Measurements from ENCODE around the gene ACOX2. TPM values are rescaled to one million over a fixed set of nuclear protein-coding genes. Genes with fewer than 3 reads are reported as not detected.

The ACOX2 gene
- total and polyA plus RNA-seq, 9 donors = 6.8 to 57.7 (median 23.7) TPM

DNA sequence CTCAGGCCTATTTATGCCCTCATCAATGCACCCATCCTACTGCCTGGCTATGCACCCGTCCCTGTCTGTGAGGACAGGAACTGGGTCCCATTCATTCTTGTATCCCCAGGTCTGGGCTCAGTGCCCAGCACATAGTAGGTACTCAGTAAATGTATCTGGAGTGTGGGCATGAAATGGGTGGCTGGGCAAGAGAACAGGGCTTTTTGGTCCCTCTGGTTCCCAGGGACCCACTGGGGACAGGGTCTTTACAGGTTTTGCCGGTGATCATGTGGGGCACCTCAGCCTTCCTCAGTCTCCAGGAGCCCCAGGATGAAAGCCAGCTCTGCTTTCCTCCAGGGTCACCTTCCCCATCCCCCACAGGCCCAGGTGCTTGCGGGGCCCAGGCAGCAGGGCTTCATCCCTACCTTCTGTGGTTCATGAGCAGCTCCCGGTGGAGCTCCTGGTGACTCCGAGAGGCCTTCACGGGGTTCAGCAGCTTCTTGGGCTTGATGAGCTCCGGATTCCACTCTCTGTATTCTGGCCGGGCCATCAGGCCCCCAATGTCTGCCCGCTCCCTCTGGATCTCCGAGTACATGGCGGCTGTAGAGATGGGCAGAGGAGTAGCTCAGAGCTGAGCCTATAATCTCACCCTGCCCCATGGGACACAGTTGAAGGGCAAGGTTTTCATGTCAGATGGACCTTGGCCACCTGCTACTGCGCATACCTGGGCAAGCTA lies 32.5 kb upstream of the ACOX2 start:
- WGBS, 3 donors = 92% methylated on average over 12 of the region's 12 CpGs
- no peaks in the 10 kb centered on the region for H3K27me3 ChIP-seq
- TF ChIP-seq POLR2A (IDR thresholded peaks at IDR 0.05) (no peak), EP300 (IDR thresholded peaks at IDR 0.05) (no peak)
- TF ChIP-seq, protein P1, sequence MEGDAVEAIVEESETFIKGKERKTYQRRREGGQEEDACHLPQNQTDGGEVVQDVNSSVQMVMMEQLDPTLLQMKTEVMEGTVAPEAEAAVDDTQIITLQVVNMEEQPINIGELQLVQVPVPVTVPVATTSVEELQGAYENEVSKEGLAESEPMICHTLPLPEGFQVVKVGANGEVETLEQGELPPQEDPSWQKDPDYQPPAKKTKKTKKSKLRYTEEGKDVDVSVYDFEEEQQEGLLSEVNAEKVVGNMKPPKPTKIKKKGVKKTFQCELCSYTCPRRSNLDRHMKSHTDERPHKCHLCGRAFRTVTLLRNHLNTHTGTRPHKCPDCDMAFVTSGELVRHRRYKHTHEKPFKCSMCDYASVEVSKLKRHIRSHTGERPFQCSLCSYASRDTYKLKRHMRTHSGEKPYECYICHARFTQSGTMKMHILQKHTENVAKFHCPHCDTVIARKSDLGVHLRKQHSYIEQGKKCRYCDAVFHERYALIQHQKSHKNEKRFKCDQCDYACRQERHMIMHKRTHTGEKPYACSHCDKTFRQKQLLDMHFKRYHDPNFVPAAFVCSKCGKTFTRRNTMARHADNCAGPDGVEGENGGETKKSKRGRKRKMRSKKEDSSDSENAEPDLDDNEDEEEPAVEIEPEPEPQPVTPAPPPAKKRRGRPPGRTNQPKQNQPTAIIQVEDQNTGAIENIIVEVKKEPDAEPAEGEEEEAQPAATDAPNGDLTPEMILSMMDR (IDR thresholded peaks at IDR 0.05) = no peak
- no peak for DNase-seq
- intact Hi-C loops (cut with DNase I) = loop anchor here (2.0 to 5.0 kb wide), 2 partner anchors 61 to 63 kb away; no protein-coding TSS in a partner anchor
- H3K4me3 ChIP-seq = no peak overlapping the region
- H3K36me3 ChIP-seq = no peaks in the 10 kb centered on the region
- no peaks in the 10 kb centered on the region for H3K4me1 ChIP-seq (ENCODE audit: insufficient read depth)
- H3K27ac ChIP-seq = no peak overlapping the region
- no peaks in the 10 kb centered on the region for H3K9me3 ChIP-seq

DNA sequence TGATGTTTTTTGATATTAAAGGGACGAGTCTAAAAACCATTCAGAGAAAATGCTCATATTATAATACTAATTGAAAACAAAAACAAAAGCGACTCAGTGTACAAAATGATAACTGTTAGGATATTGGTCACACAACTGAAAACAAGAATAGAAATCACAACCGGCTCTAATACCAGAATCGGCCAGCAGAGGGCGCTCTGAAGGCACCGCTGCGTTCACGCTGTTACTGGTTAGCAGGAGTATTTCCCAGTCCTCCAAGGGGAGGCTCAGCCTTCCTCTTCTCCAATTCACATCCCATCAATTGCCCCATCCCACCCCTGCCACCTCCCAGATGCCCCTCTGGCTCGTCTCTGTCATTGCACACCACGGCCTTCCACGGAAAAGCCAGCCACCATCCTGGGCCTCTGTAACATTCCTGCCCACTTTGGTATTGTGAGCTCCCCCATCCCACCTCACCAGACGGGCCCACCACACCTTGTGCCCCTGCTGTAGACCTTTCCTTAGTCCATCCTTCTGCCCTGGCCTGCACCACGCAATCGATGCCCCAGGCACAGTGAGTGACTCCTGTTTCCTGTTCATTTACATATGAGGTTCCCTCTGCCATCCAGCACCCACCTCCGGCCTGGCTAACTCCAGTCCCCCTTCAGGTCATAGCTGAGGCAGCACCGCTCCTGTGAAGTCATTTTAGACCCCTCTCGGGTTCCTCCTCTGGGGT lies 31.7 kb upstream of the ACOX2 start:
- Histone ChIP-seq H3K27me3 (no peaks in the 10 kb centered on the region), H3K36me3 (no peaks in the 10 kb centered on the region), H3K27ac (no peak overlapping the region), H3K4me1 (ENCODE audit: insufficient read depth) (no peaks in the 10 kb centered on the region), H3K9me3 (no peaks in the 10 kb centered on the region), H3K4me3 (no peak overlapping the region)
- intact Hi-C loops (cut with DNase I) = loop anchor here in 3 of 4 donors (2.0 kb wide), 1 partner anchor 62 kb away; no protein-coding TSS in a partner anchor
- 30 to 35% (median 33%) methylated on average over 17 of the region's 17 CpGs for WGBS, 3 donors
- TF ChIP-seq EP300 (IDR thresholded peaks at IDR 0.05) = no peak
- TF ChIP-seq, protein P1 (IDR thresholded peaks at IDR 0.05) = peak; percentile 78 to 93 (median 82)
- DNase-seq = peak; percentile 66 to 89 (median 82)

DNA sequence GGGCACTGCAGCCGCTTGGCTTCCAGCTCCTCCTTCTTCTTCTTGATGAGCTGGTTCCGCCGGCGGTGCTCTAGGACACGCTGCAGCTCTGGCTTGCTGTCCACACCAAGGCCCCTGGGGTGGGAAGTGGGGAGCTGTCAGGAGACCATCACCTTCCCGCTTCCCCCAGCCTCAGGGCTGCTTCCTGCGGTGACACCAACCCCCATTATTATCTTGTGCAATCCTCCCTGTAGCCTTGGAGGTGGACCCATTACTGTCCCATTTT lies 30.2 kb upstream of the ACOX2 start:
- H3K27ac ChIP-seq = no peak overlapping the region
- TF ChIP-seq, protein P1 (IDR thresholded peaks at IDR 0.05) = no peak
- TF ChIP-seq POLR2A (IDR thresholded peaks at IDR 0.05) (no peak), EP300 (IDR thresholded peaks at IDR 0.05) (no peak)
- intact Hi-C loops (cut with DNase I) = no loop called here
- WGBS, 3 donors = 87 to 91% (median 89%) methylated on average over 7 of the region's 7 CpGs
- no peaks in the 10 kb centered on the region for H3K4me1 ChIP-seq (ENCODE audit: insufficient read depth)
- no peak overlapping the region for H3K4me3 ChIP-seq
- no peaks in the 10 kb centered on the region for H3K27me3 ChIP-seq
- no peaks in the 10 kb centered on the region for H3K36me3 ChIP-seq
- H3K9me3 ChIP-seq = no peaks in the 10 kb centered on the region
- DNase-seq = no peak

DNA sequence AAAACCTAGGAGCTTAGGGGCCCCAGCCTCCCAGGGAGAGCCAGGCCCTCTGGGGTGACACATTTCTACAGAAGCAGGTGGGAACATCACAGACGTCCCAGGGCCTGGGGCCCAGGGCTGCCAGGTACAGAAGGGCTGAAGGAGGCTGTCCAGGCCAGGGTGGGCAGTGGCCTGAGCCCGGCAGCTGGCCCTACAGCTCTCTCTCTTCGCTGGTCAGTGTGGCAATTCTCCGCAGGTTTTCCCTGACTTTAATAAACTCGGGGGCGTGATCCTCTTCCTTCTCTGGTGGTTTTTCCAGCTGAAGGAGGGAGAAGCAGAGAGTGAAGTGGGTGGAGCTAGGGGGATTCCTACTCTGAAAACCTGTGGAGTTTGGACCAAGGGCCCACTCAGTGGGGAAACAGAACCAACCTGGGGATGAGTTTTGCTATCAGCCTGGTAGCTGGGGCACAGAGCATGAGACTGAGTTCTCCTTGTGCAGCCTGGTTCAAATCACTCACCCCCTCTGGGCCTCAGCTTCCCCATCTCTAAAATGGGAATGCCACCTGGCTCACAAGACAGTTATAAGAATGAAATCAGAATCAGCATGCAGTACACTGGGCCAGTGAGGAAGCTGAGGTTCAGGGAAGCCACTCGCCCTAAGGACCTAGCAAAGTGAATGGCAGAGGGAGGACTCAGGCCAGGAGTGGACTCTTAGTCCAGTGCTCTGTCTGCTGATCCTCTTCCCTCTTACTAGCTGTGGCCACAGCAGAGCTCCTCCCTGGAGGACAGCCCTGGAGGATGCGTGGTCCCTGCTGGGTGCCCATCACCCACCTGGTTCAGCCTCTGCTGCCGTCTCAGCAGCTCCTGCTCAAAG lies 29.6 kb upstream of the ACOX2 start:
- no peaks in the 10 kb centered on the region for H3K9me3 ChIP-seq
- no peak for DNase-seq
- no peaks in the 10 kb centered on the region for H3K4me1 ChIP-seq (ENCODE audit: insufficient read depth)
- H3K4me3 ChIP-seq = no peak overlapping the region
- no peak overlapping the region for H3K27ac ChIP-seq
- TF ChIP-seq POLR2A (IDR thresholded peaks at IDR 0.05) = no peak
- TF ChIP-seq, protein P1 (IDR thresholded peaks at IDR 0.05) = no peak
- no peak for TF ChIP-seq EP300 (IDR thresholded peaks at IDR 0.05)
- H3K27me3 ChIP-seq = no peaks in the 10 kb centered on the region
- H3K36me3 ChIP-seq = no peaks in the 10 kb centered on the region
- intact Hi-C loops (cut with DNase I) = no loop called here
- 85 to 91% (median 88%) methylated on average over 9 of the region's 9 CpGs for WGBS, 3 donors
